ENCODE measurements around the gene SLC39A3.

SLC39A3 gene

DNA sequence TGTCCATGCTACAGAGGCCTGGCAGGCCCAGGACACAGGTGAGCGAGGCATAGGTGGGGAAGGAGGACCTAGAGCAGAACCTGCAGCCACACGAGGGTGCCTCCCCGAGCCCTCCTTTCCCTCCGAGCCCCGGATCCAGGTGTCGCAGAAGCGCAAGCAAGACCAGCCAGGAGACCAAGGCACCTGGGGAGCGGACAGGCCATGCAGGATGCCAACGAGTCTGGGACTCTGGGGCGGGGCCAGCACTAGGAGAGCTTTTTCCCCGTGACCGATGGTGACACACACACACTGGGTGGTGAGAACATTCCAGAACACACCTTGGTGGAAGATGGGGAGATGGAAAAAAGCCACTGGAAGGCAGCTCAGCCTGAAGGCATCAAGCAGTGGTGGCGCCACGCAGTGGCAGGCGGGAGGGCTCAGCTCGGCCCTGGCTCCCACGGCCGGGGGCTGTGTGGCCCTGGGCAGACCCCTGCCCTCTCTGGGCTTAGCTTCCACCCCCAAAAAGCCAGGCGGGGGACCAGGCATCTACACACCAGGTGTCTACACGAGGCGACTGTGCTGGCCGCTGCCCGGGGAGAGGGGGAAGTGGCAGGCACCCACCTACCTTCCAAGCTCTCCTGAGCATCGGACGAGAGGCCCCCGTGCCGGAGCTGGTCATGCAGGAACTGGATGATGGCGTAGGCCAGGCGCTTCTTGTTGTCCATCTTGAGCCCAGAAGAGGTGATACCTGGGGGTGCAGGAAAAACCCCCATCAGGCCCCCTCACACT, 28.7 kb upstream of the SLC39A3 start:
- no peak for DNase-seq (ENCODE audit: low read depth)

DNA sequence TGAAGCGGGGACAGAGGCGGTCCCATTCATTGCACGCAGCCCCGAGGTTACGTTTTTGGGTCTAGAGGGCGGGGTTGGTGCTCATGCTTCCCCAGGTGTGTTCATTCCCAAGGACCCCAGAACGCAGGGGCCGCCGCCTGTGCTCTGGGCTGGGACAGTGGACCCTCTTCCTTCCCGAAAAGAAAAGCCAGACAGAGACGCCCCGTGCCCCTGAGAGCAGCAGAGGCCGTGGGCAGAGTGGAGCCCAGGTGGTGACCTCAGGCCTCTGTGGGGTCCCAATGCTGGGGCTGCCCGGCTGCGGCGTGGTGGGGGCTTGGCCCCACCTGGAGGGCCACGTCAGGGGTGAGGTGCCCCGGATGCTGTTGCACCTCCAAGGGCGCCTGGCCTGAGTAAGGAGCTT, 27.9 kb upstream of the SLC39A3 start:
- DNase-seq (ENCODE audit: low read depth), result no peak

DNA sequence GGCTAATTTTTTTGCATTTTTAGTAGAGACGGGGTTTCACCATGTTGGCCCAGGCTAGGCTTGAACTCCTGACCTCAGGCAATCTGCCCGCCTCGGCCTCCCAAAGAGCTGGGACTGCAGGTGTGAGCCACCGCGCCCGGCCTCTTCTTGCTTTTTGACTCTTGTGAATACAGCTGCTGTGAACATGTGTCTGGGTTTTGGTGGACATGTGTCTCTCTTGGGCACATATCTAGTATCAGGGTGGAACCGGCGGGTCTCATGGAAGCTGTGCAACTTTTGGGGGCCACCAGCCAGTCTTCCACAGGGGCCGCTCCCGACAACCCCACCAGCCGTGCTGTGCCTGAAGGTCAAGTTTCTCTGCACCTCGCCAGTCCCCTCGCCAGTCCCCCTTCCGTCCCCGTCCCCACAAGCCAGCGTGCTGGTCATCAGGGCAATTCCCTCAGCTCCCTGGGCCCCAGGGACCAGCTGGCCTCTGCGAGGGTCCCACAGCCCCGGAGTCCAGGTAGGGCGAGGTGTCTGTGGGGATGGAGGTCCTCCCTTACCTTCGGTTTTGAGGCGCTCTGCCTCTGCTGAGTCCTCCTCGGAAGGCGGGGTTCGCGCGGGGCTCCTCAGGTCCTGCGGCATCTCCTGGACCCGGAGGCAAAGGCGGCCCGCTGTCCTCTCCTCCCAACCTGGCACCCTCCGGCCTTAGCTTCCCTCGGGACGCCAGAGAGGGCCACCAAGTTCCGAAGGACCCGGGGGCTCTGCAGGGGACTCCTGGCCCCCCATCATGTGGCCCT, 27.0 kb upstream of the SLC39A3 start:
- DNase-seq (ENCODE audit: low read depth), result no peak

DNA sequence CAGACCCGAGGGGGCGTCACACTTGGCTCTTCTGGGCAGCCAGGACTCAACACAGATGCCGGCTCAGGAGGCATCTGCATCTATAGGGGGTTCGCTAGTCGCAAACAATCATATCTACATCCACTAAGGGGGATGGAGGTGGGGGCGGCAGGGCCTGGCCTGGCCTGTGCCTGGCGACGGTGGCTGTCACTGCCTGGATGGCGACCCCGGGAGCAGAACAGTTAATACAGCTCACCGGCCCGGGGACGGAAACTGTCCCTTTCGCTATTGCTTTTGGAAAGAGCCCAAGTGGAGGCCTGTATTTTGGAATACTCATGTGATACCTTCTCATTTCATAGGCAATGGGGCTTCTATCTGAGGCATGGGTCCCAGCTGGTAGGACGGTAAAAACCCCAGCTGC, 25.6 kb upstream of the SLC39A3 start:
- DNase-seq (ENCODE audit: low read depth), result no peak

DNA sequence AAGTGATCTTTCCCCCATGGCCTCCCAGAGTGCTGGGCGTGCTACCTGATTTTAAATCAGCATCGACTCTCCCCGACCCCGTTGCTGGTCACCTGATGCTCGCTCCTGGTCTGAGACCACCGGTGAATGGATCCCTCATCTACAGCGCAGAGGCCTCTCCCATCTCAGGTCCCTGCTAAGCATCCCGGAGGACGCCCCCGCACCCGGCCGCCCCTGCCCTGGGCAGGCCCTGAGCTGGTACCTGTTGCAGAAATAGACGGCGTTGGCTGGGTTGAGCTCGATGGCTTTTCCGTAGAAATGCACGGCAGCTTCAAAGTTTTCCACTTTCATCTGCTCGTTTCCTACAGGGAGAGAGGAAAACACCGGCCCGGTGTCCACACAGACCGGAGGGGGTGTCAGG, 25.1 kb upstream of the SLC39A3 start:
- no peak for DNase-seq (ENCODE audit: low read depth)

DNA sequence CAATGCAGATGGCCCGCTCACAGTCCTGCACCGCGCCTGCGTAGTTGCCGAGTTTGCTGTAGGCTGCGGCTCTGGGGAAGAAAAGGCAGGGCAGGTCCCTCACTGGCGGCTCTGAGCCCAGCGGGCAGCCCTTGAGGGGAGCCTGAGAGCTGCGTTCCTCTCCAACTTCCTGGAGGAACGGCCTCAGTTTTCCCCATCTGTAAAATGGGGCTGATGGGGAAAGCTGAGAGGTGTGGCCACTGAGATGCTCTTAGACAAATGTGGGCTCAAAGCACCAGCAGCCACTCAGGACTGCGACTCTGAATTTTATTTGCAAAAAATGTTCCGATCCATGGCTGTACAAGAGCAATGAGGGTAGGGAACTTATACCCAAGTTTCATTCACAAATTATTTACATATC, 23.9 kb upstream of the SLC39A3 start:
- no peak for DNase-seq (ENCODE audit: low read depth)

DNA sequence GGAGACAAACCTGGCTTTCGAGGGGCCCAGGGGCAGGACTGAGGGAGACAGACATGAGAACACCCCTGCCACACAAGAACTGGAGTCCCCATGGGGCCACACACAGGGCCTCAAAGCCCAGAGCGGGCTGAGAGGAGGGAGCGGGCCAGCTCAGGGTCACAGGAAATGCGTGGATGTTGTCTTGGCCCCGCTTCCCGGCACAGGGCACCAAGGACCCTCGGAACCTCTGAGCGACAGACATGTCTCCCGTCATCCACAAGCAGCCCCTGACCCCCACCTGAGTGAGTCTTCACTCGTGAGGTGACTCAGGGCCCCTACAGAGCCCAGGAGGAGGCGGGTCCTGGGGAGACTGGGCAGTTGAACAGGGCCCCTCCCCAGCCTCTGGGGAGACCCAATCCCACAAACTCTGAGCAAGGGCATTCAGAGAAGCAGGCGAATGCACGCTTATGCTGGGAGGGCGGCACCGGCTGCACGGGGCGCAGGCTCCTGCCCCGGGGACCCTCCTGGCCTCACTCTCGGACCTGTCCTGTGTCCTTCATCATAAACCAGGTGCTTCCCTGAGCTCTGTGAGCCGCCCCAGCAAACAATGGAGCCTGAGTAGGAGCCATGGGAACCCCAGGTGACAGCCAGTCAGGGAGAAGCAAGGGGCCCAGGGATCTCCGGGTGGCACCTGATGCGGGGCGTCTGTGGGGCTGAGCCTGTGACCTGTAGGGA, 23.1 kb upstream of the SLC39A3 start:
- DNase-seq (ENCODE audit: low read depth), result no peak

DNA sequence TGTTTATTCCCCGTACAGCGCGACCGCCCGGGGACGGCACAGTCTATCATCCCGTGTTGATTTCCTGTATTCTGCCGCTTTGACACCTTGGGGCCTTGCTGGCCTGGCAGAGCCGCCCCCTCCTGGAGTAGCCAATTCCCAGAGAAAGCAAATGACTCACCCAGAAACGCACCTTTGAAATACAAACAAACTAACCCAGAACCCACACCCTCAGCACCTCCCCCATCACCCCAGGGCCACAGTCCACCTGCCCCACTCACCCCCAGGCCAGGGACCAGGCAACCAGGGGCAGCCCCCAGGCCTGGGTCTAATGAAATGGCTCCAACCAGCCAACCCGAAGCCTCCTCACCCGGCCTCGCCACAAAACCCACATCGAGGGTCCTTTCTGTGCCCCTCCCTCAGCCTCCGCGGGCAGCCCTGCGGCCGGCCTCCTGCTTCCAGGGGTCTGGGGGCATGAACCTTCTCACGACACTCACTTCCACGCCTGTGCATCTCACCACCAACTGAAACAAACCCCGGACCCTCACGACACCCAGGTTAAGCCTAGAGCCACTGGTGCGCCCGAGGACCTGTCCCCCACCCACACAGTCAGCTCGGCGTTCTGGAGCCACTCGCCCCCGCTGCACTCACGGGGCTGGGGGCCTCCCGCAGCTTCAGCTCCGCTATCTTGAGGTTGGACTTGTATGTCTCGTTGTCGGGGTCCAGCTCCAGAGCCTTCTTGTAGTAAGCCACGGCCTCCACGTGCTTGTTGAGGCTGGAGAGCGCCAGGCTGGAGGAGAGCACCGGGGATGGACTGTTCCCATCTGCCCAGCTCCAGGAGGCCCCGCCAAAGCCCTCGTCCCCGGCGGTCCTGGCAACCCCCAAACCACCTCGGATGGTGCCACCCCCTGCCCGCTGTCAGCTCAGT, 22.3 kb upstream of the SLC39A3 start:
- no peak for DNase-seq (ENCODE audit: low read depth)

DNA sequence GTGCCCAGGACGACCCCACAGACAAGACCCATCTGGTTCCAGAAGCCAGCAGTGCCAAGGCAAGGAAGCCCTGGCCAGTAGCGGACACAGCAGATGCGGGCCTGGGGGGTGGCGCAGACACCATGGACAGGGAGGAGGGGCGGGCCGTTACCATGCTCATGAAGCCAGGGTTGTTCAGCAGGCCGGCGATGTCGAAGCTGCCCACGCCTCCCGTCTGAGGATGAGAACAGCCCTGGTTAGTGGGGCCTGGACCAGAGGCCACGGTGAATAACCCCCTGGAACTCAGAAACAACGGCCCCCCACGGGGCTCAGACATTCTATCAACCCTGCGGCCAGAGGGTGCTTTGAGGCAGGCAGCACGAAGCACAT, 21.5 kb upstream of the SLC39A3 start:
- DNase-seq (ENCODE audit: low read depth), result no peak

DNA sequence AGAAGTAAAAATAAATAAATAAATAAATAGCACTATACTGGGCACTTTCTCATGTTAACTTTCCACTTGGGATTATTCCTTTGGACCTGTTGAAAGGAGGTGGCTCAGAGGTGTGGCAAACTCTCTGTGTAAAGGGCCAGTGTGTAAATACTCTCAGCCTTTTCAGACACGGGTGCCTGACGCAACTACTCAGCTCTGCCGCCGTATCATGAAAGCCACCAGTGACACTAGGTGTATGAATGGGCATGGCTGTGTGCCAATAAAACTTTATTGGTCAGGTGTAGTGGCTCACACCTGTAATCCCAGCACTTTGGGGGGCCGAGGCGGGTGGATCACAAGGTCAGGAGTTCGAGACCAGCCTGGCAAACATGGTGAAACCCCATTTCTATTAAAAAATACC, 20.1 kb upstream of the SLC39A3 start:
- no peak for DNase-seq (ENCODE audit: low read depth)

DNA sequence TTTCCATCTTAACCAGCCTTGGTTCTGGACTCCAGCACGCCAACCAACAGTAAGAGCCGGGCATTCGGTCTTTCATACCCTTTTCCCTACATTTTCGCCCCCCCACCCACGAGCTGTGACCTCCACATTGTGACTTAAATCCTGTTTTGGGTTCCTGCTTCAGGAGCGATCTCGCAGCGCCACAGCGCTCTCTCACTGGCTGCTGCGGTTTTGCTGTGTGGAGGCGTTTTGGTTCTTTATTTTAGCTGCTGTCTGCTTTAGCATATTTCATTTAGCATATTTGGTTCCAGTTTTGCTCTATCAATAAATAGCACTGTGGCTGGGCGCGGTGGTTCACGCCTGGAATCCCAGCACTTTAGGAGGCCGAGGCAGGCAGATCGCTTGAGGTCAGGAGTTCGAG, 19.5 kb upstream of the SLC39A3 start:
- DNase-seq (ENCODE audit: low read depth), result no peak

DNA sequence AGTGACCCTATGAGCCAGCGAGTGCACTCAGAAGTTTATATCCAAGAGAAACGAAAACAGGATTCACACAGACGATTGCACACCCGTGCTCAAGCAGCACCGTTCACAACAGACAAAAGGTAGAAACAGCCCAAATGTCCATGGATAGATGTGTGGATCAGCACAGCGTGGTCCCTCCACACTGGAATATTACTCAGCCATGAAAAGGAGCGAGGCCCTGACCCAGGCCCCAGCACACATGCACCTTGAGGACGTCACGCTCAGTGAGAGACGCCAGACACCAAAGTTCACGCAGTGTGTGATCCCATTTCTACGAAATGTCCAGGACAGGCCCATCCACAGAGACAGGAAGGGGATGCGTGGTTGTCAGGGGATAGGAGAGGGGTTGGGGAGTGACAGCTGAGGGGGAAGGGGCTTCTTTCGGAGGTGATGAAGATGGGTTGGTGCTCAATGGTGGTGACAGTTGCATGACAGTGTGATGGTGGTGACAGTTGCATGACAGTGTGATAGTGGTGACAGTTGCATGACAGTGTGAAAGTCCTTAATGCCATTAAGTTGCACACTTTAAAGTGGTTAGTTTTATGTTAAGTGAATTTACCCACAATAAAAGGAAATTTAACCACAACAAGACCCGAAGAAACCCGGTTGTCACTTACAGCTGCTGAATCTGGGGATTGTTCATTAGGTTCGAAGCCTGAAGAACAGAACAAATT, 18.9 kb upstream of the SLC39A3 start:
- DNase-seq (ENCODE audit: low read depth), result no peak

DNA sequence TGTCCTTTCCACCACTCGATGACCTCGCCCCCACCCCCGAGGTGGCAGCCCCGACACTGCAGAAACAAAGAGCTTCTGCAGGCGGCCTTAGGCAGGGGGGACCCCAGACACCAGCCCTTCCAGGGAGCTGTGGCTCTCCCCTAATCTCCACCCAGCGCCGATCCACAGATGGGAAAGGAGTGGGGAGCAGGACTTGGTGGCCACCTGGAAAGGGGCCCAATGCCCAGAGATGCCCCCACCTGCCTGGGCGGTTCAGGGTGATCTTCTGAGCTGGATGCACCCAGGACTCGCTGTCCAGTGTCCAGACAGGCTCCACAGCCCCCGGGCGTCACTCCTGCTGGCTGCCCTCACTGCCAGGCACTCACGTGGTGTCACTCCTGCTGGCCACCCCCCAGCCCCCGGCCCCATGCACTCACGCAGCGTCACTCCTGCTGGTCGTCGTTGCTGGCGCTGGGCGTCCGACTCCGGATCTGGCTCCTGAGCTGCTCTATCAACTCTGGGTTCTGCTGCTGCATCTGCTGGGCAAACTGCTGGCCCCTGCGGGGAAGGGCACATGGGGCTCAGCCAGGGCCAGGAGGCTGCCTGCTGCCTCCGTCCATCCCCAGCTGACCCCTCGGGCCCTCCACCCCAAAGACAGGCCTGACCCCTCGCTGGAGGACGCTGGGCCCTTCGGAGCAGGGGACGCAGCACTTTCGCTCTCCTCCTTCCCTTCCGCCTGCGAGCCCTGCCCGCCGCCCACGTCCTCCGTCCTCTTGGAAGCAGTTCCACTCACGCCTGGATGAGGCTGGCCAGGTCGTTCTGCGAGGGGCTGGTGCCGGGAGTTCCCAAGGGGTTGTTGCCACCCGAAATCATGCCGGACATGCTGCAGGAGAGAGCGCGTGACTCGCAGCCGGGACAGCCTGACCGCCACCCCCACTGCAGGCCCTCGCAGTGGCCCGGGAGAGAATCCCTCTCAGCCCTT, 17.4 kb upstream of the SLC39A3 start:
- DNase-seq (ENCODE audit: low read depth), result no peak

DNA sequence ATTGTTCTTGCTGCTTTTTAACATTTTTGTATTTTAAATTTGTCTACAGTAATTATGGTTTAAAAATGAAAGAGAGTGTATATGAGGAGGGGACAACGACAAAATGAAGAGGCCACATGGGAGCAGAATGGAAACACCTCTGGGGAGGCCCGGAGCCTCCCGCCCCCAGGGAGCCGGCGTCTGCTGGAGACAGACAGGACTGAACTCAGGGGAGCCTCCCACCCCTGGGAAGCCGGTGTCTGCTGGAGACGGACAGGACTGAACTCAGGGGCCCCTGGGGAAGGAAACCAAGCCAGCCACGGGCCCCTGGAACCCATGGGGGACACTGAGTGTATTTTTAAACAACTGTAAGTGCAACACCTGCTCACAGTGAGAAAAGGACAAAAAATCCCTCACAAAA, 16.7 kb upstream of the SLC39A3 start:
- DNase-seq (ENCODE audit: low read depth), result no peak

DNA sequence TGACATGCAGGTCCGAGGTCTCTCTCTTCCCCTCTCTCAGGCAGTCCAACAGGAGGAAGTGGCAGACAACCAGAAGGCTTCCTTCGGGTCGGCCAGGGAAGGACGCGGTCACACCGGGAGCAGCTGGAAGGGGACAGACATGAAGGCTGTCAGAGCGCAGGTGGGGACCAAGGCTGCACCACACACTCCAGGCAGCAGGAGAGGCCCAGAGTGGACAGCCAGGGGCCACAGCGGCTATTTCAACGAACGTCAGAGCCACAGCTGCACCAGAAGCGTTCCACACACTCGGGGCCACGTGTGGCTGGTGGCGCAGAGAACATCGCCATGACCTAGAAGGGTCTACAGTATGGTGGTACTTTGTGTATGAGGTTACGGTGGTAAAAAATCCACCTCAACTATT, 16.0 kb upstream of the SLC39A3 start:
- no peak for DNase-seq (ENCODE audit: low read depth)

DNA sequence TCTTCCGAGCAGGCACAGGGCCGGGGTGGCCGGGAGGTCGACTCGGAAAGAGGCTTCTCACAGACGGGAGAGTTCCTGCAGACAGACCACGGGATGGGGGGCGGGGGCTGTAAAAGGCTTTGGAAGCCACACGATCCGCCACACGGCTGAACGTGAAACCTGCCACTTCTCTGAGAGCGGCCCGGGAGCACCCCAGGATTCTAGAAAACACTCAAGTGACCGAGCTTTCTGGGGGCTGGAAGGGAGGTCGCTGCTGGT, 15.6 kb upstream of the SLC39A3 start:
- no peak for DNase-seq (ENCODE audit: low read depth)

DNA sequence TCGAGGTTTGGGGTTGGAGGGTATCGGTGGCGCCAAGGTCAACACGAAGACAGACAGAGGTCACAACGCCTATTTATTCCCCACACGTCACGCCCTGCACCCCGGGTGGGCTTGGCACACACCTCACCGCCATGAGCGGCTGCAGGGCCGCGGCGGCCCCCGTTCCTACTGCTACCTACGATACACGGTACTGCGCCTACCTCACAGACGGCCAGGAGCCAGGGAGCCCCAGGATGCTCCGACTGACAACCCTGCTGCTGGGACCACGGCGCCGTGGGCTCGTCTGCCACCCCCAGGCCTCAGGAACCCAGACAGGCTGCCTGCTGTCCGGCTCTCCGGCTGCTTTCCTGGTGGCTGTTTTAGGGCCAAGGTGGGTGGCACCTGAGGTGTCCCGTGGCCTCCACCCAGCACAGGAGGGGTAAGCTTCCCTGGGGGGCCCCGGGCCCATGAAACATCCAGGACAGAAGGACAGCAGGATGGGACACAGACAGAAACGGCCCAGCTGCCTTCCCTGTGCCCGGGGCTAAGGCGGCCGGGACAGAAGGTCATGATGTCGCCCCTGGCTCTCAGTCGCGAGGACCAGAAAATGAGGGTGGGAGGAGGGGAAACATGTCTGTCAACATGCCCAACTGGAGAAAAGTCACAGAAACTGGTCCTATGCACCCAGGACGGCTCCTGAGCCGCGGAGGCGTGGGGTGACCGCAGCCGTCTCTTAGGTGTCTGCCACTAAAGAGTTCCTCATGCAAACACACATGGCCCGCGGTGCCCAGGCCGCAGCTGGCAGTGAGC, 15.0 kb upstream of the SLC39A3 start:
- no peak for DNase-seq (ENCODE audit: low read depth)

DNA sequence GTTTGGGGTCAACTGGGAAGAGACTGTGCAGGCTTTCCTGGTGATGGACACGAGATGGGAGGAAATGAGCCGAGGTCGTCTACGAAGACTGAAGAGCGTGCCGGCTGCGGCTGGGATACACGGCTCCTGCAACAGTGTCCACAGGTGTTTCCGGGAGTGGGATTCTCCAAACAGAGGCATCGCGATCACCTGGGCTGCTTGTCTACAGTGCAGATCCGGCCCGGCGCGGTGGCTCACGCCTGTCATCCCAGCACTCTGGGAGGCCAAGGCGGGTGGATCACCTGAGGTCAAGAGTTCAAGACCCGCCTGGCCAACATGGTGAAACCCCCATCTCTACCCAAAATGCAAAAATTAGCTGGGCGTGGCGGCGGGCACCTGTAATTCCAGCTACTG, 11.6 kb upstream of the SLC39A3 start:
- DNase-seq (ENCODE audit: low read depth), result no peak

DNA sequence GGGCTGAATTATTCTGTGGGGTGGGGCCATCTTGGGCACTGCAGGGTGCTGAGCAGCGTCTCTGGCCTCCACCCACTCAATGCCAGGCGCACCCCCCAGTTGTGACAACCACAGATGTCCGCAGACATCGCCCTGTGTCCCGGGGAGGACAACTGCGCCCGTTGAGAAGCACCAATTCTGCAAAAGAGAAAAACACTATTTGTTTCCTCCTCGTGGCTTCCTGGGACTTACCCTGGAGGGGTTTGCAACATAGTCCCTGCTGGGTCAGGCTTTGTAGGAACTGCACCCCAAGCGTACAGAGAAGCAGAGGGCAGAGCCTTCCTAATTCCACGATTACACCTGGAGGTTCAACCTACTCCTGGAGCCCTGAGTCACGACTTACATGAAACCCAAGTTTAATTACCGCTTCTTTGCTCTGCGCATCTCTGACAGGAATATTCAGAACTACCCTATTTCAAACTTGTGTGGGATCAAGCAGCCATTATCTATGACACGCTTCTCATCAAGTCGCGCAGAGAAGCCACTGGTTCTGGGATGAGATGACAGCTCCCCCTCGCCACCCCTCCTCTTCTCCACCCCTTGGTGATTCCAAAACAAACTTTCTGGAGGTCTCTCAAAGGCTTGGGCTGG, 11.1 kb upstream of the SLC39A3 start:
- no peak for DNase-seq (ENCODE audit: low read depth)
